PC-3 (cell line): ENCODE results near the gene XIRP1.

ENCODE experiments used
- CTCF ChIP-seq: fragments of 300-600 bp; sonication (generic); conservative IDR thresholded peaks from 2 replicates; pipeline ENCODE4 v1.5.1; 2017; ENCODE audit warnings: antibody characterized with exemption, low read depth, mild to moderate bottlenecking, low read length
- EZH2 ChIP-seq: fragments of 300-600 bp; sonication (generic); IDR thresholded peaks from one replicate; pipeline ENCODE4 v1.6.1; 2017; ENCODE audit warnings: antibody characterized with exemption, mild to moderate bottlenecking, low read length; ENCODE audit not compliant: unreplicated experiment
- EZH2phosphoT487 ChIP-seq: fragments of 300-600 bp; sonication (generic); IDR thresholded peaks from 2 replicates; pipeline ENCODE4 v1.6.1; 2018; ENCODE audit warnings: mild to moderate bottlenecking, antibody characterized with exemption, low read length, borderline replicate concordance

- TF ChIP-seq CTCF (no peak), EZH2phosphoT487 (no peak), EZH2 (no peak)
Observed at GRCh38 chr3:39146611-39147591, 45.5 kb downstream of the XIRP1 start.
